ENCODE results near the gene RALGAPA1. TPM values are rescaled to one million over a fixed set of nuclear protein-coding genes. Genes with fewer than 3 reads are reported as not detected.

Gene RALGAPA1
- total and polyA plus RNA-seq, 4 donors: 4.6 to 38.7 (median 13.4) TPM

- H3K27me3 ChIP-seq (ENCODE audit: control insufficient read depth in 4 of 4, insufficient read depth in 4 of 4, low read length in 3 of 4): no peaks in the 10 kb centered on the region
- H3K9ac ChIP-seq (ENCODE audit: low read depth in 1 of 2, low read length in 2 of 2): no peak overlapping the region
- H3K4me1 ChIP-seq (ENCODE audit: control insufficient read depth in 4 of 4, insufficient read depth in 4 of 4, low read length in 3 of 4): no peaks in the 10 kb centered on the region
- no peak for DNase-seq (ENCODE audit: low spot score)
- H3K36me3 ChIP-seq (ENCODE audit: control insufficient read depth in 4 of 4, insufficient read depth in 3 of 4, low read depth in 1 of 4, low read length in 3 of 4): no peaks in the 10 kb centered on the region
- no peak overlapping the region for H3K4me3 ChIP-seq (ENCODE audit: low read depth in 1 of 3, low read length in 3 of 3)
- H3K27ac ChIP-seq (ENCODE audit: low read depth in 1 of 2, low read length in 2 of 2): no peak overlapping the region
- peaks cover 0 to 3% (median 0%) of the 10 kb centered on the region in 4 donors for H3K9me3 ChIP-seq (ENCODE audit: control insufficient read depth in 4 of 4, low read length in 3 of 4)
- 88% methylated on average over 3 of the region's 3 CpGs for WGBS
- TF ChIP-seq YY1 (IDR thresholded peaks at IDR 0.05) (no peak), EGR1 (IDR thresholded peaks at IDR 0.05; ENCODE audit: low read depth in 2 of 2) (no peak), JUND (IDR thresholded peaks at IDR 0.05) (no peak), HNF4A (conservative IDR thresholded peaks at IDR 0.05) (no peak), GABPA (IDR thresholded peaks at IDR 0.05 in 1 of 2, conservative IDR thresholded peaks at IDR 0.05 in 1 of 2) (no peak), RAD21 (IDR thresholded peaks at IDR 0.05) (no peak), ZBTB33 (IDR thresholded peaks at IDR 0.05) (no peak), SP1 (IDR thresholded peaks at IDR 0.05) (no peak), NR2F2 (IDR thresholded peaks at IDR 0.05) (no peak), TAF1 (conservative IDR thresholded peaks at IDR 0.05) (no peak), FOXA1 (IDR thresholded peaks at IDR 0.05) (no peak)
- TF ChIP-seq, protein P1, sequence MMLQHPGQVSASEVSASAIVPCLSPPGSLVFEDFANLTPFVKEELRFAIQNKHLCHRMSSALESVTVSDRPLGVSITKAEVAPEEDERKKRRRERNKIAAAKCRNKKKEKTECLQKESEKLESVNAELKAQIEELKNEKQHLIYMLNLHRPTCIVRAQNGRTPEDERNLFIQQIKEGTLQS (IDR thresholded peaks at IDR 0.05): no peak
- TF ChIP-seq, protein P2, sequence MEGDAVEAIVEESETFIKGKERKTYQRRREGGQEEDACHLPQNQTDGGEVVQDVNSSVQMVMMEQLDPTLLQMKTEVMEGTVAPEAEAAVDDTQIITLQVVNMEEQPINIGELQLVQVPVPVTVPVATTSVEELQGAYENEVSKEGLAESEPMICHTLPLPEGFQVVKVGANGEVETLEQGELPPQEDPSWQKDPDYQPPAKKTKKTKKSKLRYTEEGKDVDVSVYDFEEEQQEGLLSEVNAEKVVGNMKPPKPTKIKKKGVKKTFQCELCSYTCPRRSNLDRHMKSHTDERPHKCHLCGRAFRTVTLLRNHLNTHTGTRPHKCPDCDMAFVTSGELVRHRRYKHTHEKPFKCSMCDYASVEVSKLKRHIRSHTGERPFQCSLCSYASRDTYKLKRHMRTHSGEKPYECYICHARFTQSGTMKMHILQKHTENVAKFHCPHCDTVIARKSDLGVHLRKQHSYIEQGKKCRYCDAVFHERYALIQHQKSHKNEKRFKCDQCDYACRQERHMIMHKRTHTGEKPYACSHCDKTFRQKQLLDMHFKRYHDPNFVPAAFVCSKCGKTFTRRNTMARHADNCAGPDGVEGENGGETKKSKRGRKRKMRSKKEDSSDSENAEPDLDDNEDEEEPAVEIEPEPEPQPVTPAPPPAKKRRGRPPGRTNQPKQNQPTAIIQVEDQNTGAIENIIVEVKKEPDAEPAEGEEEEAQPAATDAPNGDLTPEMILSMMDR (IDR thresholded peaks at IDR 0.05; ENCODE audit: low read depth, low read length, missing input control): no peak
Measured at GRCh38 chr14:35525695-35526094, 283.4 kb downstream of the RALGAPA1 start.

DNA sequence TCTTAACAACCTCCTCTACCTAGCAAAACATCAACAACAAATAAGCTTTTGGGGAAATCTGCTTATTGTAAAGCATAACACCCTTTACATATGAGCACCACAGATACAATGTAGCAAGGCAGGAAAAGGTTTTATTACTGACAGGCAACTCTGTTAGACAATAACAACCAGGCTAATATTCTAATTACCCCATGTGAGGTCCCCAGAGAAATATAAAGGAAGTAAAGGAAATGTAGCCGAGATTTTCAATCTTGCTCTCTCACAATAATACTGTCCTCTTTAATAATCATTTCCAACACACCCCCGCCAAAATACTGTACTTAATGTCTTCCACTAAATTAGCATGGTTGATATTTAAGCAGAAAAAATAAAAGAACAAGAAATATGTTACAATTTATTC is 289.1 kb downstream of the RALGAPA1 start:
- Histone ChIP-seq H3K9me3 (ENCODE audit: control insufficient read depth in 4 of 4, low read length in 3 of 4) (no peaks in the 10 kb centered on the region), H3K4me3 (ENCODE audit: low read depth in 1 of 3, low read length in 3 of 3) (no peak overlapping the region), H3K4me1 (ENCODE audit: control insufficient read depth in 4 of 4, insufficient read depth in 4 of 4, low read length in 3 of 4) (no peaks in the 10 kb centered on the region), H3K9ac (ENCODE audit: low read depth in 1 of 2, low read length in 2 of 2) (no peak overlapping the region), H3K36me3 (ENCODE audit: control insufficient read depth in 4 of 4, insufficient read depth in 3 of 4, low read depth in 1 of 4, low read length in 3 of 4) (no peaks in the 10 kb centered on the region), H3K27ac (ENCODE audit: low read depth in 1 of 2, low read length in 2 of 2) (no peak overlapping the region), H3K27me3 (ENCODE audit: control insufficient read depth in 4 of 4, insufficient read depth in 4 of 4, low read length in 3 of 4) (no peaks in the 10 kb centered on the region)
- WGBS: 69% methylated on average over 2 of the region's 2 CpGs
- no peak for DNase-seq (ENCODE audit: low spot score)
- TF ChIP-seq HNF4G (IDR thresholded peaks at IDR 0.05) (no peak), RXRA (IDR thresholded peaks at IDR 0.05) (no peak), HNF4A (conservative IDR thresholded peaks at IDR 0.05) (no peak), YY1 (IDR thresholded peaks at IDR 0.05) (no peak), GABPA (IDR thresholded peaks at IDR 0.05 in 1 of 2, conservative IDR thresholded peaks at IDR 0.05 in 1 of 2) (no peak), FOXA1 (IDR thresholded peaks at IDR 0.05) (no peak), ZBTB33 (IDR thresholded peaks at IDR 0.05) (no peak), NR2F2 (IDR thresholded peaks at IDR 0.05) (no peak), FOXA2 (IDR thresholded peaks at IDR 0.05) (no peak), EGR1 (IDR thresholded peaks at IDR 0.05; ENCODE audit: low read depth in 2 of 2) (no peak), JUND (IDR thresholded peaks at IDR 0.05) (no peak), SP1 (IDR thresholded peaks at IDR 0.05) (no peak)
- TF ChIP-seq, protein P3, sequence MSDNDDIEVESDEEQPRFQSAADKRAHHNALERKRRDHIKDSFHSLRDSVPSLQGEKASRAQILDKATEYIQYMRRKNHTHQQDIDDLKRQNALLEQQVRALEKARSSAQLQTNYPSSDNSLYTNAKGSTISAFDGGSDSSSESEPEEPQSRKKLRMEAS (IDR thresholded peaks at IDR 0.05): no peak
- TF ChIP-seq, protein P1 (IDR thresholded peaks at IDR 0.05): no peak
- TF ChIP-seq, protein P2 (IDR thresholded peaks at IDR 0.05; ENCODE audit: low read depth, low read length, missing input control): no peak
- TF ChIP-seq, protein P4, sequence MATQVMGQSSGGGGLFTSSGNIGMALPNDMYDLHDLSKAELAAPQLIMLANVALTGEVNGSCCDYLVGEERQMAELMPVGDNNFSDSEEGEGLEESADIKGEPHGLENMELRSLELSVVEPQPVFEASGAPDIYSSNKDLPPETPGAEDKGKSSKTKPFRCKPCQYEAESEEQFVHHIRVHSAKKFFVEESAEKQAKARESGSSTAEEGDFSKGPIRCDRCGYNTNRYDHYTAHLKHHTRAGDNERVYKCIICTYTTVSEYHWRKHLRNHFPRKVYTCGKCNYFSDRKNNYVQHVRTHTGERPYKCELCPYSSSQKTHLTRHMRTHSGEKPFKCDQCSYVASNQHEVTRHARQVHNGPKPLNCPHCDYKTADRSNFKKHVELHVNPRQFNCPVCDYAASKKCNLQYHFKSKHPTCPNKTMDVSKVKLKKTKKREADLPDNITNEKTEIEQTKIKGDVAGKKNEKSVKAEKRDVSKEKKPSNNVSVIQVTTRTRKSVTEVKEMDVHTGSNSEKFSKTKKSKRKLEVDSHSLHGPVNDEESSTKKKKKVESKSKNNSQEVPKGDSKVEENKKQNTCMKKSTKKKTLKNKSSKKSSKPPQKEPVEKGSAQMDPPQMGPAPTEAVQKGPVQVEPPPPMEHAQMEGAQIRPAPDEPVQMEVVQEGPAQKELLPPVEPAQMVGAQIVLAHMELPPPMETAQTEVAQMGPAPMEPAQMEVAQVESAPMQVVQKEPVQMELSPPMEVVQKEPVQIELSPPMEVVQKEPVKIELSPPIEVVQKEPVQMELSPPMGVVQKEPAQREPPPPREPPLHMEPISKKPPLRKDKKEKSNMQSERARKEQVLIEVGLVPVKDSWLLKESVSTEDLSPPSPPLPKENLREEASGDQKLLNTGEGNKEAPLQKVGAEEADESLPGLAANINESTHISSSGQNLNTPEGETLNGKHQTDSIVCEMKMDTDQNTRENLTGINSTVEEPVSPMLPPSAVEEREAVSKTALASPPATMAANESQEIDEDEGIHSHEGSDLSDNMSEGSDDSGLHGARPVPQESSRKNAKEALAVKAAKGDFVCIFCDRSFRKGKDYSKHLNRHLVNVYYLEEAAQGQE (IDR thresholded peaks at IDR 0.05): no peak
